ENCODE results near the gene CFAP58. TPM values are rescaled to one million over a fixed set of nuclear protein-coding genes. Genes with fewer than 3 reads are reported as not detected.

Gene CFAP58
- total RNA-seq, 4 donors from 2014 or later, result 0.13 to 0.41 (median 0.19) TPM; not detected in 1

- Histone ChIP-seq H3K4me1 (peaks cover 0 to 5% (median 0%) of the 10 kb centered on the region in 3 donors), H3K4me3 (no peak overlapping the region), H3K9me3 (peaks cover 0 to 16% (median 0%) of the 10 kb centered on the region in 3 donors), H3K36me3 (no peaks in the 10 kb centered on the region), H3K27me3 (peaks cover 0 to 59% (median 0%) of the 10 kb centered on the region in 4 donors), H3K27ac (no peak overlapping the region)
- intact Hi-C loops (cut with DNase I), result no loop called here
- no peak for DNase-seq
- 78% methylated on average over 6 of the region's 6 CpGs for WGBS, 2 donors
- TF ChIP-seq CTCF (IDR thresholded peaks at IDR 0.05), result no peak
- TF ChIP-seq POLR2A (IDR thresholded peaks at IDR 0.05), result no peak
These were observed 18.1 kb downstream of the CFAP58 start for GRCh38 chr10:104371753-104372152.

- Histone ChIP-seq H3K36me3 (no peaks in the 10 kb centered on the region), H3K4me3 (no peak overlapping the region), H3K9me3 (peaks cover 0 to 16% (median 0%) of the 10 kb centered on the region in 3 donors), H3K4me1 (peaks cover 0 to 8% (median 0%) of the 10 kb centered on the region in 3 donors), H3K27ac (no peak overlapping the region), H3K27me3 (peaks cover 0 to 59% (median 0%) of the 10 kb centered on the region in 4 donors)
- no peak for DNase-seq
- TF ChIP-seq POLR2A (IDR thresholded peaks at IDR 0.05), result no peak
- no peak for TF ChIP-seq CTCF (IDR thresholded peaks at IDR 0.05)
- intact Hi-C loops (cut with DNase I), result no loop called here
- 33 to 50% methylated on average over 1 of the region's 1 CpG for WGBS, 2 donors
These were observed 21.0 kb downstream of the CFAP58 start for GRCh38 chr10:104374591-104374990.

- no peaks in the 10 kb centered on the region for H3K36me3 ChIP-seq
- no peak for TF ChIP-seq POLR2A (IDR thresholded peaks at IDR 0.05)
- no peak for TF ChIP-seq CTCF (IDR thresholded peaks at IDR 0.05)
- DNase-seq, result no peak
- H3K4me1 ChIP-seq, result peaks cover 0 to 8% (median 0%) of the 10 kb centered on the region in 3 donors
- 31 to 34% methylated on average over 4 of the region's 4 CpGs for WGBS, 2 donors
- no peak overlapping the region for H3K27ac ChIP-seq
- H3K9me3 ChIP-seq, result peaks cover 0 to 5% (median 0%) of the 10 kb centered on the region in 3 donors
- H3K4me3 ChIP-seq, result no peak overlapping the region
- peaks cover 0 to 68% (median 0%) of the 10 kb centered on the region in 4 donors for H3K27me3 ChIP-seq
- intact Hi-C loops (cut with DNase I), result no loop called here
These were observed 23.2 kb downstream of the CFAP58 start for GRCh38 chr10:104376784-104377300.

- Histone ChIP-seq H3K27me3 (peaks cover 0 to 61% (median 0%) of the 10 kb centered on the region in 4 donors), H3K27ac (no peak overlapping the region), H3K36me3 (no peaks in the 10 kb centered on the region), H3K4me1 (peaks cover 0 to 8% (median 0%) of the 10 kb centered on the region in 3 donors), H3K9me3 (no peaks in the 10 kb centered on the region), H3K4me3 (no peak overlapping the region)
- WGBS, 2 donors, result 69 to 84% methylated on average over 4 of the region's 4 CpGs
- intact Hi-C loops (cut with DNase I), result no loop called here
- no peak for TF ChIP-seq POLR2A (IDR thresholded peaks at IDR 0.05)
- TF ChIP-seq CTCF (IDR thresholded peaks at IDR 0.05), result no peak
- DNase-seq, result no peak
These were observed 26.7 kb downstream of the CFAP58 start for GRCh38 chr10:104380336-104380735.

- WGBS, 2 donors, result 46 to 64% methylated on average over 6 of the region's 6 CpGs
- intact Hi-C loops (cut with DNase I), result no loop called here
- H3K4me3 ChIP-seq, result no peak overlapping the region
These were observed 33.7 kb downstream of the CFAP58 start for GRCh38 chr10:104387130-104387888.

More at GRCh38 chr10:104387130-104387888, 33.7 kb downstream of the CFAP58 start:
- H3K4me1 ChIP-seq, result no peaks in the 10 kb centered on the region
- H3K27me3 ChIP-seq, result peaks cover 0 to 31% (median 0%) of the 10 kb centered on the region in 4 donors
- H3K36me3 ChIP-seq, result no peaks in the 10 kb centered on the region
- no peak for DNase-seq
- no peak overlapping the region for H3K27ac ChIP-seq
- H3K9me3 ChIP-seq, result no peaks in the 10 kb centered on the region
- no peak for TF ChIP-seq POLR2A (IDR thresholded peaks at IDR 0.05)
- TF ChIP-seq CTCF (IDR thresholded peaks at IDR 0.05), result no peak
